ENCODE data around the gene POLK. TPM values are rescaled to one million over a fixed set of nuclear protein-coding genes. Genes with fewer than 3 reads are reported as not detected.

The POLK gene
- total and polyA plus RNA-seq, 2 of the 8 experiments (the other 6 are each of a cell fraction or from before 2014, with no cell fraction given), result 2.0 to 9.0 TPM

DNA sequence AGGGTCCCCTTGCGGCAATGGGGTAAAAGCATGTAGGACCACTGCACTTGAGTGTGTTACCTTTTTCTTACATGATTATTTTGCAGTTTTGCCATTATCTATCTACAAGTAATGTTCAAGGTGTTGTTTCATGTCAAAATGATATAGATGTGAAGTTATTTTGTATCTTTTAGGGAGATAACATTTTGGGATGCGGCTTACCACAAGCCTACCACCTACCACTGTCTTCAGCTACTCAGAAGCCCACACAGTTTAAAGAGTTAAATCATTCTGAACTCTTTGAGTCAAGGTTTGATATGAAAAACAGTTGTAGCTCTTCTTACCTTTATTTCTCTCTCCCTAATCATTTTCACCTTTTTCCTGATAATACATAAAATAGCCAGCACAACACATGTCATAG lies 20.1 kb upstream of the POLK start (continued):
- TF ChIP-seq, protein P1, sequence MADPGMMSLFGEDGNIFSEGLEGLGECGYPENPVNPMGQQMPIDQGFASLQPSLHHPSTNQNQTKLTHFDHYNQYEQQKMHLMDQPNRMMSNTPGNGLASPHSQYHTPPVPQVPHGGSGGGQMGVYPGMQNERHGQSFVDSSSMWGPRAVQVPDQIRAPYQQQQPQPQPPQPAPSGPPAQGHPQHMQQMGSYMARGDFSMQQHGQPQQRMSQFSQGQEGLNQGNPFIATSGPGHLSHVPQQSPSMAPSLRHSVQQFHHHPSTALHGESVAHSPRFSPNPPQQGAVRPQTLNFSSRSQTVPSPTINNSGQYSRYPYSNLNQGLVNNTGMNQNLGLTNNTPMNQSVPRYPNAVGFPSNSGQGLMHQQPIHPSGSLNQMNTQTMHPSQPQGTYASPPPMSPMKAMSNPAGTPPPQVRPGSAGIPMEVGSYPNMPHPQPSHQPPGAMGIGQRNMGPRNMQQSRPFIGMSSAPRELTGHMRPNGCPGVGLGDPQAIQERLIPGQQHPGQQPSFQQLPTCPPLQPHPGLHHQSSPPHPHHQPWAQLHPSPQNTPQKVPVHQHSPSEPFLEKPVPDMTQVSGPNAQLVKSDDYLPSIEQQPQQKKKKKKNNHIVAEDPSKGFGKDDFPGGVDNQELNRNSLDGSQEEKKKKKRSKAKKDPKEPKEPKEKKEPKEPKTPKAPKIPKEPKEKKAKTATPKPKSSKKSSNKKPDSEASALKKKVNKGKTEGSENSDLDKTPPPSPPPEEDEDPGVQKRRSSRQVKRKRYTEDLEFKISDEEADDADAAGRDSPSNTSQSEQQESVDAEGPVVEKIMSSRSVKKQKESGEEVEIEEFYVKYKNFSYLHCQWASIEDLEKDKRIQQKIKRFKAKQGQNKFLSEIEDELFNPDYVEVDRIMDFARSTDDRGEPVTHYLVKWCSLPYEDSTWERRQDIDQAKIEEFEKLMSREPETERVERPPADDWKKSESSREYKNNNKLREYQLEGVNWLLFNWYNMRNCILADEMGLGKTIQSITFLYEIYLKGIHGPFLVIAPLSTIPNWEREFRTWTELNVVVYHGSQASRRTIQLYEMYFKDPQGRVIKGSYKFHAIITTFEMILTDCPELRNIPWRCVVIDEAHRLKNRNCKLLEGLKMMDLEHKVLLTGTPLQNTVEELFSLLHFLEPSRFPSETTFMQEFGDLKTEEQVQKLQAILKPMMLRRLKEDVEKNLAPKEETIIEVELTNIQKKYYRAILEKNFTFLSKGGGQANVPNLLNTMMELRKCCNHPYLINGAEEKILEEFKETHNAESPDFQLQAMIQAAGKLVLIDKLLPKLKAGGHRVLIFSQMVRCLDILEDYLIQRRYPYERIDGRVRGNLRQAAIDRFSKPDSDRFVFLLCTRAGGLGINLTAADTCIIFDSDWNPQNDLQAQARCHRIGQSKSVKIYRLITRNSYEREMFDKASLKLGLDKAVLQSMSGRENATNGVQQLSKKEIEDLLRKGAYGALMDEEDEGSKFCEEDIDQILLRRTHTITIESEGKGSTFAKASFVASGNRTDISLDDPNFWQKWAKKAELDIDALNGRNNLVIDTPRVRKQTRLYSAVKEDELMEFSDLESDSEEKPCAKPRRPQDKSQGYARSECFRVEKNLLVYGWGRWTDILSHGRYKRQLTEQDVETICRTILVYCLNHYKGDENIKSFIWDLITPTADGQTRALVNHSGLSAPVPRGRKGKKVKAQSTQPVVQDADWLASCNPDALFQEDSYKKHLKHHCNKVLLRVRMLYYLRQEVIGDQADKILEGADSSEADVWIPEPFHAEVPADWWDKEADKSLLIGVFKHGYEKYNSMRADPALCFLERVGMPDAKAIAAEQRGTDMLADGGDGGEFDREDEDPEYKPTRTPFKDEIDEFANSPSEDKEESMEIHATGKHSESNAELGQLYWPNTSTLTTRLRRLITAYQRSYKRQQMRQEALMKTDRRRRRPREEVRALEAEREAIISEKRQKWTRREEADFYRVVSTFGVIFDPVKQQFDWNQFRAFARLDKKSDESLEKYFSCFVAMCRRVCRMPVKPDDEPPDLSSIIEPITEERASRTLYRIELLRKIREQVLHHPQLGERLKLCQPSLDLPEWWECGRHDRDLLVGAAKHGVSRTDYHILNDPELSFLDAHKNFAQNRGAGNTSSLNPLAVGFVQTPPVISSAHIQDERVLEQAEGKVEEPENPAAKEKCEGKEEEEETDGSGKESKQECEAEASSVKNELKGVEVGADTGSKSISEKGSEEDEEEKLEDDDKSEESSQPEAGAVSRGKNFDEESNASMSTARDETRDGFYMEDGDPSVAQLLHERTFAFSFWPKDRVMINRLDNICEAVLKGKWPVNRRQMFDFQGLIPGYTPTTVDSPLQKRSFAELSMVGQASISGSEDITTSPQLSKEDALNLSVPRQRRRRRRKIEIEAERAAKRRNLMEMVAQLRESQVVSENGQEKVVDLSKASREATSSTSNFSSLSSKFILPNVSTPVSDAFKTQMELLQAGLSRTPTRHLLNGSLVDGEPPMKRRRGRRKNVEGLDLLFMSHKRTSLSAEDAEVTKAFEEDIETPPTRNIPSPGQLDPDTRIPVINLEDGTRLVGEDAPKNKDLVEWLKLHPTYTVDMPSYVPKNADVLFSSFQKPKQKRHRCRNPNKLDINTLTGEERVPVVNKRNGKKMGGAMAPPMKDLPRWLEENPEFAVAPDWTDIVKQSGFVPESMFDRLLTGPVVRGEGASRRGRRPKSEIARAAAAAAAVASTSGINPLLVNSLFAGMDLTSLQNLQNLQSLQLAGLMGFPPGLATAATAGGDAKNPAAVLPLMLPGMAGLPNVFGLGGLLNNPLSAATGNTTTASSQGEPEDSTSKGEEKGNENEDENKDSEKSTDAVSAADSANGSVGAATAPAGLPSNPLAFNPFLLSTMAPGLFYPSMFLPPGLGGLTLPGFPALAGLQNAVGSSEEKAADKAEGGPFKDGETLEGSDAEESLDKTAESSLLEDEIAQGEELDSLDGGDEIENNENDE (IDR thresholded peaks at IDR 0.05; ENCODE audit: insufficient replicate concordance, low read length), result no peak
- TF ChIP-seq JUND (IDR thresholded peaks at IDR 0.05; ENCODE audit: low read length) (no peak), GABPA (IDR thresholded peaks at IDR 0.05; ENCODE audit: borderline replicate concordance, insufficient read depth, low read length) (no peak), CBX5 (IDR thresholded peaks at IDR 0.05; ENCODE audit: low read depth, low read length) (no peak), CBX8 (IDR thresholded peaks at IDR 0.05; ENCODE audit: borderline replicate concordance, low read depth, low read length) (no peak), SRF (IDR thresholded peaks at IDR 0.05; ENCODE audit: low read depth, low read length) (no peak), SP2 (IDR thresholded peaks at IDR 0.05; ENCODE audit: low read length) (no peak), KDM1A (IDR thresholded peaks at IDR 0.05; ENCODE audit: borderline replicate concordance, low read length) (no peak)
- TF ChIP-seq, protein P2, sequence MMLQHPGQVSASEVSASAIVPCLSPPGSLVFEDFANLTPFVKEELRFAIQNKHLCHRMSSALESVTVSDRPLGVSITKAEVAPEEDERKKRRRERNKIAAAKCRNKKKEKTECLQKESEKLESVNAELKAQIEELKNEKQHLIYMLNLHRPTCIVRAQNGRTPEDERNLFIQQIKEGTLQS (IDR thresholded peaks at IDR 0.05; ENCODE audit: insufficient read depth, low read depth, low read length), result no peak
- TF ChIP-seq, protein P3, sequence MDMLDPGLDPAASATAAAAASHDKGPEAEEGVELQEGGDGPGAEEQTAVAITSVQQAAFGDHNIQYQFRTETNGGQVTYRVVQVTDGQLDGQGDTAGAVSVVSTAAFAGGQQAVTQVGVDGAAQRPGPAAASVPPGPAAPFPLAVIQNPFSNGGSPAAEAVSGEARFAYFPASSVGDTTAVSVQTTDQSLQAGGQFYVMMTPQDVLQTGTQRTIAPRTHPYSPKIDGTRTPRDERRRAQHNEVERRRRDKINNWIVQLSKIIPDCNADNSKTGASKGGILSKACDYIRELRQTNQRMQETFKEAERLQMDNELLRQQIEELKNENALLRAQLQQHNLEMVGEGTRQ (IDR thresholded peaks at IDR 0.05; ENCODE audit: low read length), result no peak
